Measurements from ENCODE around the gene TLX1.
"Not testable (repeated sequence)": the region's sequence is repeated elsewhere in the genome, so short reads cannot be mapped to it uniquely, and the experiment has no call there.

TLX1 gene

DNA sequence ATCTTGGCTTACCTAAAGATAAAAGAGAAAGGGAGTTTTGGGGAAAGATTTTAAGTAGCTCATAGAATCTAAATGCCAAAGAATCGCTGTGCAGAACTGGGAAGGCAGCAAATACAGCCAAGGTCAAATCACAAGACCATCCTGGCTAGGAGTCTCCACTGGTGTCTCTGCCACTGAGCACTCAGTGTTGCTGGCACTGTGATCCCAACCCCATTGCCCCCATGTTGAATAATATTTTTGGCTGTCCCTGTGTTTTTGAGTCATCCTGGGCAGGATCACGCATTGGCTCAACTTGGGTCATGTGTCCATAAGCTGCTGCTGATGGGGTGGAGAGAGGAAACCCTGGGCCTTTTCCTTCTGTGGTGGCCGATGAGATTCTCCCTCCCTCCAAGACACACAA, 21.2 kb downstream of the TLX1 start:
- Histone ChIP-seq H3K27ac (no peak overlapping the region), H3K4me1 (ENCODE audit: control insufficient read depth in 1 of 2, insufficient read depth in 1 of 2, low read depth in 1 of 2, low read length in 1 of 2) (no peaks in the 10 kb centered on the region), H3K4me3 (ENCODE audit: low read depth in 1 of 2, low read length in 1 of 2) (no peak overlapping the region), H3K36me3 (no peaks in the 10 kb centered on the region), H3K9me3 (no peaks in the 10 kb centered on the region), H3K27me3 (peaks cover 98% of the 10 kb centered on the region)
- TF ChIP-seq, protein P1, sequence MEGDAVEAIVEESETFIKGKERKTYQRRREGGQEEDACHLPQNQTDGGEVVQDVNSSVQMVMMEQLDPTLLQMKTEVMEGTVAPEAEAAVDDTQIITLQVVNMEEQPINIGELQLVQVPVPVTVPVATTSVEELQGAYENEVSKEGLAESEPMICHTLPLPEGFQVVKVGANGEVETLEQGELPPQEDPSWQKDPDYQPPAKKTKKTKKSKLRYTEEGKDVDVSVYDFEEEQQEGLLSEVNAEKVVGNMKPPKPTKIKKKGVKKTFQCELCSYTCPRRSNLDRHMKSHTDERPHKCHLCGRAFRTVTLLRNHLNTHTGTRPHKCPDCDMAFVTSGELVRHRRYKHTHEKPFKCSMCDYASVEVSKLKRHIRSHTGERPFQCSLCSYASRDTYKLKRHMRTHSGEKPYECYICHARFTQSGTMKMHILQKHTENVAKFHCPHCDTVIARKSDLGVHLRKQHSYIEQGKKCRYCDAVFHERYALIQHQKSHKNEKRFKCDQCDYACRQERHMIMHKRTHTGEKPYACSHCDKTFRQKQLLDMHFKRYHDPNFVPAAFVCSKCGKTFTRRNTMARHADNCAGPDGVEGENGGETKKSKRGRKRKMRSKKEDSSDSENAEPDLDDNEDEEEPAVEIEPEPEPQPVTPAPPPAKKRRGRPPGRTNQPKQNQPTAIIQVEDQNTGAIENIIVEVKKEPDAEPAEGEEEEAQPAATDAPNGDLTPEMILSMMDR (IDR thresholded peaks at IDR 0.05) = no peak

DNA sequence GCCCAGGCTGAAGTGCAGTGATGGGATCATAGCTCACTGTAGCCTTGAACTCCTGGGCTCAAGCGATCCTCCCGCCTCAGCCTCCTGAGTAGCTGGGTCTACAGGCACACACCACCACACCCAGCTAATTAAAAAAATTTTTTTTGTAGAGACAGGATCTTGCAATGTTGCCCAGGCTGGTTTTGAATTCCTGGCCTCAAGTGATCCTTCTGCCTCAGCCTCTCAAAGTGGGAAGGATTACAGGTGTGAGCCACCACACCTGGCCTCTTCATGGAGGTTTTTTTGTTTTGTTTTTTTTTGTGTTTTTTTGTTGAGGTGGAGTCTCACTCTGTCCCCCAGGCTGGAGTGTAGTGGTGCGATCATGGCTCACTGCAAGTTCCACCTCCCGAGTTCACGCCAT, 23.4 kb downstream of the TLX1 start:
- not testable (repeated sequence) for H3K4me3 ChIP-seq (ENCODE audit: low read depth in 1 of 2, low read length in 1 of 2); H3K36me3 ChIP-seq; H3K4me1 ChIP-seq (ENCODE audit: control insufficient read depth in 1 of 2, insufficient read depth in 1 of 2, low read depth in 1 of 2, low read length in 1 of 2); H3K27ac ChIP-seq; H3K9me3 ChIP-seq
- H3K27me3 ChIP-seq = peaks cover 98% of the 10 kb centered on the region

DNA sequence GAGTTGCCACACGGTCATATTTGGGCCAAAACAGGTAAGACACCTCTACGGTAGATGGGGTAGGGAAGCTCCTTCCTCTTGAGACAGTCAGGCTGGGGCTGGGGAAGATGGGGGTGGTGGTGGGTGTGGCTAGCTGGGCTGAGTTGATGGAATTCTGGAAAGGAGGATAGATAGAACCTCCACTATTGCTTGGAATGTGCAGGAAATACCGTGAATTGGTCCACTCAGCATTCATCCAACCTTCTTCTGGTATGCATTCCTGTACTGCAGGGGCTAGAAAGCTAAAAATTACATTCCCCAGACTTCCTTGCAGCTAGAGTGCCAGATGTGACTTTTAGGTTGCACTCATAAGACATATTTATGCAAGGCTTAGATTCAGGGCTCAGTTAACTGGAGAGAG, 24.8 kb downstream of the TLX1 start:
- Histone ChIP-seq H3K27me3 (peaks cover 98% of the 10 kb centered on the region), H3K4me3 (ENCODE audit: low read depth in 1 of 2, low read length in 1 of 2) (no peak overlapping the region), H3K9me3 (no peaks in the 10 kb centered on the region), H3K4me1 (ENCODE audit: control insufficient read depth in 1 of 2, insufficient read depth in 1 of 2, low read depth in 1 of 2, low read length in 1 of 2) (no peaks in the 10 kb centered on the region), H3K27ac (no peak overlapping the region), H3K36me3 (no peaks in the 10 kb centered on the region)
- TF ChIP-seq, protein P1 (IDR thresholded peaks at IDR 0.05) = no peak

DNA sequence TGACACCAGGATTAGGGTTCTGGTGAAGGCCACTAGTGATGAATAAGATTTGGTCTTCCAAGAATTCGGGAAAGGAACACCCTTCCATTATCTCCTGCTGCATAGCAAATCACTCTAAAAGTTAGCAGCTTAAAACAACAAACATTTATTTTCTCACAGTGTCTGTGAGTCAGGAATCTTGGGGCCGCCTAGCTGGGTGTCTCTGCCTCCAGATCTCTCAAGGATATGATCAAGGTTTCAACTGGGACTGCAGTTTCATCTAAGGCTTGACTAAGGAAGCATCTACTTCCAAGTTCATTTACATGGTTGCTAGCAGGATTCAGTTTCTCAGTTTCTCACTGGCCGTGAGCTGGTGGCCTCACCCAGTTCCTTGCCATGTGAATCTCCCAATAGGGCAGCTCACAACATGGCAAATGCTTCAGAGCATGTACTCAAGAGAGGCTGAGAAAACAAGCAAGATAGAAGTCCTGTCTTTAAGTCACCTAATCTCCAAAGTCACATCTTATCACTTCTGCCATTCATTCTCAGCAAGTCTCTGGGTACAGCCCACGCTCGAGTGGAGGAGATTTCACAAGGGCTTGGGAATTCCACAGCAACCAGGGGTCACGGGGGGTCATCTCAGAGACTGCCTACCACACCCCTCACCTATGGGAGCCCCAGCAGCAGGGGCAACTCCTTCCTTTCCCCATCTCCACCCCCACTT, 26.8 kb downstream of the TLX1 start:
- no peak overlapping the region for H3K27ac ChIP-seq
- peaks cover 98% of the 10 kb centered on the region for H3K27me3 ChIP-seq
- no peaks in the 10 kb centered on the region for H3K9me3 ChIP-seq
- peaks cover 0 to 3% of the 10 kb centered on the region in 2 experiments for H3K4me1 ChIP-seq (ENCODE audit: control insufficient read depth in 1 of 2, insufficient read depth in 1 of 2, low read depth in 1 of 2, low read length in 1 of 2)
- TF ChIP-seq, protein P1 (IDR thresholded peaks at IDR 0.05) = no peak
- H3K36me3 ChIP-seq = no peaks in the 10 kb centered on the region
- H3K4me3 ChIP-seq (ENCODE audit: low read depth in 1 of 2, low read length in 1 of 2) = no peak overlapping the region

DNA sequence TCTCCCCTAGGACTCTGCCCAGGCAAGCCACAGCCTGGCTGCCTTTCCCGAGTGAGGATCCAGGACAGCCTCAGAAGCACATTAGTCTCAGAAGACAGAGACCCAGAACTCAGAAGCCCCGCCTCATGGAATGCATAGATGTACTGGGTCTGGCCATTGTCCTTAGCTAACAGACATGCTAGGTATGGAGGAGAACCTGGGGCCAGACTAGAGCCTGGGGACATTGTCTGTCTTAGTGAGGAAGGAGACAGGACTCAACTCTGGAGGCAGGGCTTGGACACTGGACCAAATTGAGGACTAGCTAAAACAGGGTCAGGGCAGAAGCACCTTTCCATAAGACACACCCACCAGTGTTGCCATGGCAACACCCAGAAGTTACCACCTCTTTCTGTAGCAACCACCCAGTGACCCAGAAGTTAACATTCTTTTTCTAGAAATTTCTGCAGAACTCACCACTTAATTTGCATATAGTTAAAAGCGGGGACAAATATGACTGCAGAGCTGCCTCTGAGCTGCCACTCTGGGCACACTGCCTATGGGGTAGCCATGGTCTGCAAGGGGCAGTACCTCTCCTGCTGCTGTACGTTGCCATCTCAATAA, 27.5 kb downstream of the TLX1 start:
- H3K27me3 ChIP-seq = peaks cover 98% of the 10 kb centered on the region

More for the DNA sequence above, 27.5 kb downstream of the TLX1 start:
- no peak overlapping the region for H3K4me3 ChIP-seq (ENCODE audit: low read depth in 1 of 2, low read length in 1 of 2)
- no peaks in the 10 kb centered on the region for H3K36me3 ChIP-seq
- no peak overlapping the region for H3K27ac ChIP-seq
- no peaks in the 10 kb centered on the region for H3K9me3 ChIP-seq
- H3K4me1 ChIP-seq (ENCODE audit: control insufficient read depth in 1 of 2, insufficient read depth in 1 of 2, low read depth in 1 of 2, low read length in 1 of 2) = peaks cover 0 to 3% of the 10 kb centered on the region in 2 experiments
- TF ChIP-seq, protein P1 (IDR thresholded peaks at IDR 0.05) = no peak
